Activated B cell treated with CpG ODN at 0.5 μM for 24 hours (primary cell): ENCODE measurements around the gene SERINC2. TPM values are rescaled to one million over a fixed set of nuclear protein-coding genes. Genes with fewer than 3 reads are reported as not detected.

Experiments used
- ATAC-seq: fragments of 200-7000 bp; cut with Tn5 transposase; one replicate; pipeline ENCODE4 v1.10.0; 2021; ENCODE audit warnings: low read depth, mild to moderate bottlenecking, moderate library complexity
- CTCF ChIA-PET: fragments of 350-600 bp; sonication (Branson Sonifier 250); formaldehyde crosslinking; loops from one replicate; lab custom pipeline; 2021; ENCODE audit warnings: antibody characterized with exemption; lab: Charles Lee
- POLR2A ChIA-PET: fragments of 350-600 bp; sonication (Branson Sonifier 250); formaldehyde crosslinking; loops from one replicate; lab custom pipeline; 2021; ENCODE audit warnings: antibody characterized with exemption; lab: Charles Lee
- DNase-seq: peaks from one replicate; pipeline ENCODE4 v3.0.0; 2022
- H3K27ac Mint-ChIP-seq: one replicate; pipeline ENCODE4 v1.8.0; 2020; ENCODE audit warnings: mixed read lengths
- H3K27me3 Mint-ChIP-seq: one replicate; pipeline ENCODE4 v1.8.0; 2021; ENCODE audit warnings: mixed read lengths
- H3K36me3 Mint-ChIP-seq: one replicate; pipeline ENCODE4 v1.8.0; 2021; ENCODE audit warnings: low read depth, mixed read lengths
- H3K4me1 Mint-ChIP-seq: one replicate; pipeline ENCODE4 v1.8.0; 2021; ENCODE audit warnings: mixed read lengths
- H3K4me3 Mint-ChIP-seq: one replicate; pipeline ENCODE4 v1.8.0; 2020; ENCODE audit warnings: mild to moderate bottlenecking, mixed read lengths
- H3K9me3 Mint-ChIP-seq: one replicate; pipeline ENCODE4 v1.8.0; 2020; ENCODE audit warnings: mixed read lengths
- intact Hi-C: fragments of 100-400 bp; cut with micrococcal nuclease; formaldehyde crosslinking; loops from one replicate; pipeline ENCODE4 v1.15.1; 2024
- total RNA-seq: library from RNA; stranded (reverse); gene quantifications from 2 replicates; pipeline ENCODE4 v1.2.3, GENCODE V29; 2022
- TF ChIP-seq, protein P1 (sequence below): fragments of 200-600 bp; IDR thresholded peaks from one replicate; pipeline ENCODE4 v1.8.0; 2022; ENCODE audit warnings: antibody characterized with exemption, mild to moderate bottlenecking

Gene SERINC2
- total RNA-seq: 0.11 and 0.17 TPM in 2 replicates

DNA sequence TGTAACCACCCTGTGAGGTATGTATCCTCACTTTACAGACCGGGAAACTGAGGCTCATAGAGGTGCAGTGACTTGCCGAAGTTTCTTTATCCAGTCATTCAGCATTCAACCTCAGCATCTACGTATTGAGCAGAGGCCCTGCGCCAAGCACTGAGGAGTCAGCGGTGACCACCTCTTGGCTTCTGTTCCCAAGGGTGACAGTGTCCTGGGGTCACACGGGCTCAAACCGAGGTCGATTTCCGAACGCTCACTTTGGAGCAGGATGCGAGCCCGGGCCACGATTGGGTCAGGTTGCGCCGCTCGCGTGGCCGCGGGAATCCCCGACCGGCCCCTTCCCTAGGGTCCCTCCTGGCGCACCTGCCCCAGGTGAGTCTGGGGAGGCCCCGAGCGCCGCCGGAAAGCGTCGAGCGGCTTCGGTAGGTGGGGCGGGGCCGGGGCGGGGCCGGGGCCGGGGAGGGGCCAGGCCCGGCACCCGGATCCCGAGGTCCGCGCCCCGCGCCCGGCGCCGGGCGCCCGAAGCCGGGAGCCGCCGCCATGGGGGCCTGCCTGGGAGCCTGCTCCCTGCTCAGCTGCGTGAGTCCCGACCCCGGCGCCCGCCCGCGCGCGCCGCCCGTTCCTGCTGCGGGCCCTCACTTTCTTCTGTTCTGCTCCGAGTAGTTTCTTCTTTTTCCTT lies at the start of gene SERINC2:
Gene SERINC2 (plus strand): TSS at position 482 of the 673 bp plus-strand sequence. CDS start 53 bp downstream, at position 535.
- Mint-ChIP-seq H3K4me1 (peaks cover 10% of the 10 kb centered on the region), H3K4me3 (peak within 1 kb of the TSS; percentile 86), H3K9me3 (no peaks in the 10 kb centered on the region), H3K27ac (no peak within 1 kb of the TSS), H3K27me3 (peaks cover 56% of the 10 kb centered on the region), H3K36me3 (no peaks in the 10 kb centered on the region)
- ChIA-PET CTCF (interaction anchor here (0.9 to 1.4 kb wide), 3 partner anchors 9 to 18 kb away, joined by 3 to 4 read pairs (median 3); no protein-coding TSS in a partner anchor), POLR2A (interaction anchor here (0.6 kb wide), 1 partner anchor 436 kb away, joined by 3 read pairs; no protein-coding TSS in a partner anchor)
- intact Hi-C loops: no loop called here
- DNase-seq (no peak), ATAC-seq (peak; percentile 59)
- TF ChIP-seq, protein P1, sequence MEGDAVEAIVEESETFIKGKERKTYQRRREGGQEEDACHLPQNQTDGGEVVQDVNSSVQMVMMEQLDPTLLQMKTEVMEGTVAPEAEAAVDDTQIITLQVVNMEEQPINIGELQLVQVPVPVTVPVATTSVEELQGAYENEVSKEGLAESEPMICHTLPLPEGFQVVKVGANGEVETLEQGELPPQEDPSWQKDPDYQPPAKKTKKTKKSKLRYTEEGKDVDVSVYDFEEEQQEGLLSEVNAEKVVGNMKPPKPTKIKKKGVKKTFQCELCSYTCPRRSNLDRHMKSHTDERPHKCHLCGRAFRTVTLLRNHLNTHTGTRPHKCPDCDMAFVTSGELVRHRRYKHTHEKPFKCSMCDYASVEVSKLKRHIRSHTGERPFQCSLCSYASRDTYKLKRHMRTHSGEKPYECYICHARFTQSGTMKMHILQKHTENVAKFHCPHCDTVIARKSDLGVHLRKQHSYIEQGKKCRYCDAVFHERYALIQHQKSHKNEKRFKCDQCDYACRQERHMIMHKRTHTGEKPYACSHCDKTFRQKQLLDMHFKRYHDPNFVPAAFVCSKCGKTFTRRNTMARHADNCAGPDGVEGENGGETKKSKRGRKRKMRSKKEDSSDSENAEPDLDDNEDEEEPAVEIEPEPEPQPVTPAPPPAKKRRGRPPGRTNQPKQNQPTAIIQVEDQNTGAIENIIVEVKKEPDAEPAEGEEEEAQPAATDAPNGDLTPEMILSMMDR: no peak

DNA sequence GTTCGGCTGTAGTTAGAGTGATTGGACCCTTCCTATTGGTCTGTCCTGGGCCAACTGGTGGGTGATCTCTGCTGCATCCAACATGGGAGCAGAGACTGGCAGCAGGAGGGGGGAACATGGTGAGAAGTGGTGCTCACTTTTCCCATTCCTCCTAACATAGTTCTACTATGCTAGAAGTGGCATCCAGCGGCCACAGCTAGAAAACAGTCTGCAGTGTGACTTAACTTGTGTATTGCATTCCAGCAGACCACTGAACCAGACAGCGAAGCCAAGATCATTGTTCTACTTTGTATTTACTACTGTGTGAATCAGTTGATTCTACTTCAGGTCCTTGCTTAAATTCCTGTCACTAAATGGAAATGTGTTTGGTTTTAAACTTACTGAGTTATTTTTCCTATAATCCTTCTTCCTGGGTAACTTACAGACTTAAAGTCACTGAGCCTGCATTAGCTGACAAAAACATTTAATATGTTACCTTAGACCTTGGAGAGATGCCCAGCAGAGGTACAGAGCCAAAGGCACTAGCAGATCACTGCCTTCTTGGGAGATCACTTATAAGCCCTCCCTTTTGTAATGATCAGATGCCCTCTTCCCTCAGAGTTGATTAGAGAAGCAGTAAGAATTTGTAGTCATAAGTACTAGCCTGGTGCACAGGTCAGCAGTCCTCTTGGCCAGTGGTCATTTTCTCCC lies 48.3 kb upstream of the SERINC2 start:
- ChIA-PET POLR2A (no interaction called here), CTCF (no interaction called here)
- intact Hi-C loops: no loop called here
- H3K27ac Mint-ChIP-seq: no peak overlapping the region
- H3K27me3 Mint-ChIP-seq: no peaks in the 10 kb centered on the region
- TF ChIP-seq, protein P1: no peak
- no peaks in the 10 kb centered on the region for H3K4me1 Mint-ChIP-seq
- DNase-seq: no peak
- H3K4me3 Mint-ChIP-seq: no peak overlapping the region
- H3K36me3 Mint-ChIP-seq: peaks cover 50% of the 10 kb centered on the region
- no peak for ATAC-seq
- H3K9me3 Mint-ChIP-seq: no peaks in the 10 kb centered on the region

DNA sequence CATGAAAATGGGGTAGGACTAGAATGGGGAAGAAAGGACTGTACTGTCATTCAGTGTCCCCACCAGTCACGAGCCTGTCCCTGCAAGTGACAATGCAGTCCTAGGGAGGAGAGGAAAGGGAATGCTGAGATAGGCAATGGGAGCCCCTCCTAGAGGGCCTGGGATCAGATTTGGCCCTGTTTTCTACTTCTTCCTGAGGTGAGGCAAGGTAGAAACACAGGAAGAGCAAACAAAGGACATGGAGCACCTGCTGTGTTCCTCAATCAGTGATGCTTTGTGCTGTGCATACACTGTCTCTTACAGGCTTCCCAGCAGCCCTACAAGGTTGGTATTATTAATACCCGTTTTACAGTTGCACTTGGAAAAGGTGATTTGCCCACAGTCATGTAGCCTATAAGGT lies 46.2 kb upstream of the SERINC2 start:
- peaks cover 36% of the 10 kb centered on the region for H3K36me3 Mint-ChIP-seq
- H3K4me1 Mint-ChIP-seq: no peaks in the 10 kb centered on the region
- ChIA-PET POLR2A (no interaction called here), CTCF (no interaction called here)
- ATAC-seq (no peak), DNase-seq (no peak)
- intact Hi-C loops: no loop called here
- H3K9me3 Mint-ChIP-seq: no peaks in the 10 kb centered on the region
- H3K27me3 Mint-ChIP-seq: no peaks in the 10 kb centered on the region
- TF ChIP-seq, protein P1: no peak
- no peak overlapping the region for H3K27ac Mint-ChIP-seq
- no peak overlapping the region for H3K4me3 Mint-ChIP-seq

DNA sequence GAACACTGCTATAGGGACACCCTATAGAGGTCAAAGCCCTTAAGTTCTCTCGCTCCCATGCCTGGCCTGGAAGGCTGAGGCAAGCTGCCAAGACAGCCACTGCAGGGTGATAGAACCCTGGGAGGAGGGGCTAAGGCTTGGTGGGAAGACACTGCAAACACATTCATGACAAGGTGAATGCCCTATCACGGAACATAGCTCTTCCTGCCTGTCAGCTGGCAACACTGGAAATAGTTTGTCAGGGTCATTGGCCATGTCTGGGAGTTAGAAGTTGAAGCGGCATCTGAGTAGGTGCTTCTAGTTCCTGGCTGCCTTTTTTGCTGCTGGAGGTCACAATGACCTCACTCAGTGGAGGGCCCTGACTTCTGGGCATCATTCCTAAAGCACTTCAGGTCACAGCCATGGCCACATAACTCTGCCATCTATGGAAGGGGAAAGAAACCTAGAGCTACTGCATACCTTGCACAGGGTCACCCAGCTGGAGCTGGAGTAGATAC lies 44.4 kb upstream of the SERINC2 start:
- Mint-ChIP-seq H3K4me3 (no peak overlapping the region), H3K4me1 (peaks cover 12% of the 10 kb centered on the region), H3K27me3 (peaks cover 2% of the 10 kb centered on the region), H3K27ac (no peak overlapping the region), H3K36me3 (peaks cover 28% of the 10 kb centered on the region), H3K9me3 (no peaks in the 10 kb centered on the region)
- DNase-seq (no peak), ATAC-seq (no peak)
- intact Hi-C loops: no loop called here
- CTCF ChIA-PET: no interaction called here
- TF ChIP-seq, protein P1: no peak
- POLR2A ChIA-PET: no interaction called here

DNA sequence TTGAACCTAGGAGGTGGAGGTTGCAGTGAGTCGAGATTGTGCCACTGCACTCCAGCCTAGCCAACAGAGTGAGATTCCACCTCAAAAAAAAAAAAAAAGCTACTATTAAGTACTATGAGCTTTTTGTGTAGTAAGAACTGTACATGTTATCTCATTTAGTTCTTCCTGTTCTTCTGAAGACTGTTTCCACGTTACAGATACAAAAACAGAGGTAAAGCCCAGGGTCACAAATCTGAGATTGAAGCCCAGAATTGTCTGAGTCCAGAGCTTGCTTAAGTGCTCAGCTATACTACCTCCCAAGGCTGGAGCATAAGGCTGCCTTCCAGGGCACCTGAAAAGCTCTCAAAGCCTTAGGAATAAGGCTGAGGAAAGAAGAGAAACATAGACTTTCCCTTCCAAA lies 43.0 kb upstream of the SERINC2 start:
- peaks cover 4% of the 10 kb centered on the region for H3K27me3 Mint-ChIP-seq
- H3K4me1 Mint-ChIP-seq: peaks cover 15% of the 10 kb centered on the region
- TF ChIP-seq, protein P1: no peak
- DNase-seq: no peak
- CTCF ChIA-PET: no interaction called here
- peaks cover 14% of the 10 kb centered on the region for H3K36me3 Mint-ChIP-seq
- H3K9me3 Mint-ChIP-seq: no peaks in the 10 kb centered on the region
- intact Hi-C loops: no loop called here
- POLR2A ChIA-PET: no interaction called here
- H3K27ac Mint-ChIP-seq: no peak overlapping the region
- H3K4me3 Mint-ChIP-seq: no peak overlapping the region
- no peak for ATAC-seq
